KMS-11 (cell line): ENCODE data around the gene SMIM9.

ENCODE experiments used
- H2AFZ ChIP-seq: fragments of 200-600 bp; sonication (generic); 2 replicates; pipeline ENCODE4 v1.6.1; 2016; ENCODE audit warnings: antibody characterized with exemption, mixed run types, low read depth
- H3K27ac ChIP-seq: fragments of 200-600 bp; sonication (generic); 2 replicates; pipeline ENCODE4 v1.6.1; 2016; ENCODE audit warnings: mild to moderate bottlenecking, mixed run types
- H3K27me3 ChIP-seq: fragments of 200-600 bp; sonication (generic); 2 replicates; pipeline ENCODE4 v1.6.1; 2017; ENCODE audit warnings: mild to moderate bottlenecking, low read depth, mixed run types, moderate library complexity; ENCODE audit not compliant: insufficient read depth
- H3K36me3 ChIP-seq: fragments of 200-600 bp; sonication (generic); 2 replicates; pipeline ENCODE4 v1.6.1; 2017; ENCODE audit warnings: mild to moderate bottlenecking, mixed run types; ENCODE audit not compliant: insufficient read depth
- H3K4me1 ChIP-seq: fragments of 200-600 bp; sonication (generic); 2 replicates; pipeline ENCODE4 v1.6.1; 2016; ENCODE audit warnings: mild to moderate bottlenecking, low read depth, mixed run types; ENCODE audit not compliant: poor library complexity, severe bottlenecking
- H3K4me2 ChIP-seq: fragments of 200-600 bp; sonication (generic); 2 replicates; pipeline ENCODE4 v1.7.0; 2016; ENCODE audit warnings: mild to moderate bottlenecking, mixed run types
- H3K4me3 ChIP-seq: fragments of 200-600 bp; sonication (generic); IDR thresholded peaks from 2 replicates; pipeline ENCODE4 v1.6.1; 2017; ENCODE audit warnings: low read depth, low read length, mixed read lengths; ENCODE audit not compliant: insufficient read depth
- H3K79me2 ChIP-seq: fragments of 200-600 bp; sonication (generic); 2 replicates; pipeline ENCODE4 v1.6.1; 2016; ENCODE audit warnings: low read depth, mixed run types; ENCODE audit not compliant: insufficient read depth
- H3K9ac ChIP-seq: fragments of 200-600 bp; sonication (generic); 2 replicates; pipeline ENCODE4 v1.6.1; 2016; ENCODE audit warnings: mild to moderate bottlenecking, mixed run types
- H4K20me1 ChIP-seq: fragments of 200-600 bp; sonication (generic); 2 replicates; pipeline ENCODE4 v1.6.1; 2016; ENCODE audit warnings: mild to moderate bottlenecking, mixed run types; ENCODE audit not compliant: insufficient read depth
- TF ChIP-seq, protein P1 (sequence below): fragments of 200-600 bp; sonication (generic); conservative IDR thresholded peaks from 2 replicates; pipeline ENCODE4 v1.6.1; 2017; ENCODE audit warnings: low read depth, mild to moderate bottlenecking, antibody characterized with exemption, low read length, moderate library complexity, mixed read lengths

SMIM9 gene

DNA sequence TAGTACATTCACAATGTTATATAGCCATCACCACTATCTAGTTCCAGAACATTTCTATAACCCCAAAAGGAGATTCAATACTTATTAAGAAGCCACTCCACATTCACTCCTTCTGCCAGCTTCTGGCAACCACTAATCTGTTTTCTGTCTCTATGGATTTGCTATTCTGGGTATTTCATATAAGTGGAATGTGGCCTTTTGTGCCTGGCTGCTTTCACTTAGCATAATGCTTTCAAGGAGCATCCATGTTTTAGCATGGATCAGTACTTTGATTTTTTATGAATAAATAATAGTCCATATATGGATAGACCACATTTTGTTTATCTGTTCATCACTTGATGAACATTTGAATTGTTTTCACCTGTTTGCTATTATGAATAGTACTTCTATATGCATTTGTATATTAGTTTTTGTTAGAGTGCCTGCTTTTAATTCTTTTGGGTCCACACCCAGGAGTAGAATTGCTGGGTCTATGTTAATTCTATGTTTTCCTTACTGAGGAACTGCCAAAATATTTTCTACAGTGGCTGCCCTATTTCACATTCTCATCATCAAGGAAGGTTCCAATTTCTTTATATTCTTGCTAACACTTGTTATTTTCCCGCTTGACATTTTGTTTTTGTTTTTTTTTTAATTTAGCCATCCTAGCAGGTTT is 16.6 kb upstream of the SMIM9 start:
- no peaks in the 10 kb centered on the region for H3K36me3 ChIP-seq
- no peak overlapping the region for H3K9ac ChIP-seq
- H3K27ac ChIP-seq: no peak overlapping the region
- no peaks in the 10 kb centered on the region for H3K79me2 ChIP-seq
- H3K4me1 ChIP-seq: no peaks in the 10 kb centered on the region
- no peaks in the 10 kb centered on the region for H4K20me1 ChIP-seq
- TF ChIP-seq, protein P1, sequence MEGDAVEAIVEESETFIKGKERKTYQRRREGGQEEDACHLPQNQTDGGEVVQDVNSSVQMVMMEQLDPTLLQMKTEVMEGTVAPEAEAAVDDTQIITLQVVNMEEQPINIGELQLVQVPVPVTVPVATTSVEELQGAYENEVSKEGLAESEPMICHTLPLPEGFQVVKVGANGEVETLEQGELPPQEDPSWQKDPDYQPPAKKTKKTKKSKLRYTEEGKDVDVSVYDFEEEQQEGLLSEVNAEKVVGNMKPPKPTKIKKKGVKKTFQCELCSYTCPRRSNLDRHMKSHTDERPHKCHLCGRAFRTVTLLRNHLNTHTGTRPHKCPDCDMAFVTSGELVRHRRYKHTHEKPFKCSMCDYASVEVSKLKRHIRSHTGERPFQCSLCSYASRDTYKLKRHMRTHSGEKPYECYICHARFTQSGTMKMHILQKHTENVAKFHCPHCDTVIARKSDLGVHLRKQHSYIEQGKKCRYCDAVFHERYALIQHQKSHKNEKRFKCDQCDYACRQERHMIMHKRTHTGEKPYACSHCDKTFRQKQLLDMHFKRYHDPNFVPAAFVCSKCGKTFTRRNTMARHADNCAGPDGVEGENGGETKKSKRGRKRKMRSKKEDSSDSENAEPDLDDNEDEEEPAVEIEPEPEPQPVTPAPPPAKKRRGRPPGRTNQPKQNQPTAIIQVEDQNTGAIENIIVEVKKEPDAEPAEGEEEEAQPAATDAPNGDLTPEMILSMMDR: no peak
- H3K27me3 ChIP-seq: no peaks in the 10 kb centered on the region
- H3K4me3 ChIP-seq: no peak overlapping the region
- no peak overlapping the region for H3K4me2 ChIP-seq
- H2AFZ ChIP-seq: no peak overlapping the region

- Histone ChIP-seq H3K9ac (no peak overlapping the region), H3K27ac (no peak overlapping the region), H3K4me1 (no peaks in the 10 kb centered on the region), H3K4me2 (no peak overlapping the region), H3K36me3 (no peaks in the 10 kb centered on the region), H3K79me2 (no peaks in the 10 kb centered on the region), H4K20me1 (no peaks in the 10 kb centered on the region), H3K4me3 (no peak overlapping the region), H2AFZ (no peak overlapping the region), H3K27me3 (no peaks in the 10 kb centered on the region)
- TF ChIP-seq, protein P1: peak; percentile 55
Measured at GRCh38 chrX:154840856-154841255, 6.4 kb upstream of the SMIM9 start.

GRCh38 chrX:154836163-154836562 is 1.7 kb upstream of the SMIM9 start:
- Histone ChIP-seq H3K27ac (no peak overlapping the region), H3K79me2 (no peaks in the 10 kb centered on the region), H3K4me2 (no peak overlapping the region), H3K27me3 (no peaks in the 10 kb centered on the region), H3K9ac (no peak overlapping the region), H3K4me3 (no peak overlapping the region), H4K20me1 (no peaks in the 10 kb centered on the region), H3K36me3 (no peaks in the 10 kb centered on the region), H2AFZ (no peak overlapping the region), H3K4me1 (no peaks in the 10 kb centered on the region)
- TF ChIP-seq, protein P1: no peak

GRCh38 chrX:154833746-154834274 is 652 bp downstream of the SMIM9 start:
- H3K4me2 ChIP-seq: no peak overlapping the region
- H3K27ac ChIP-seq: no peak overlapping the region
- TF ChIP-seq, protein P1: no peak
- H4K20me1 ChIP-seq: no peaks in the 10 kb centered on the region
- no peak overlapping the region for H2AFZ ChIP-seq
- no peaks in the 10 kb centered on the region for H3K27me3 ChIP-seq
- H3K9ac ChIP-seq: no peak overlapping the region
- H3K4me1 ChIP-seq: no peaks in the 10 kb centered on the region
- H3K4me3 ChIP-seq: no peak overlapping the region
- H3K36me3 ChIP-seq: no peaks in the 10 kb centered on the region
- H3K79me2 ChIP-seq: no peaks in the 10 kb centered on the region
